LNCaP clone FGC (cell line): ENCODE data around the gene FREM2.

Experiments used
- DNase-seq: peaks from one replicate; pipeline ENCODE4 v3.0.0-alpha.2; 2011; ENCODE audit warnings: low read depth
- H3K4me3 ChIP-seq: 2 replicates; pipeline ENCODE4 v1.5.1; 2011; ENCODE audit warnings: mild to moderate bottlenecking, low read depth, low read length, control low read depth
- CTCF ChIP-seq: IDR thresholded peaks from 2 replicates; pipeline ENCODE4 v1.5.1; 2012; ENCODE audit warnings: mild to moderate bottlenecking; ENCODE audit not compliant: control insufficient read depth, insufficient read depth; ENCODE audit errors: extremely low read depth

The FREM2 gene

GRCh38 chr13:38697197-38697596 is 10.3 kb downstream of the FREM2 start:
- no peak overlapping the region for H3K4me3 ChIP-seq
- TF ChIP-seq CTCF = no peak
- no peak for DNase-seq

GRCh38 chr13:38697628-38698333 is 10.9 kb downstream of the FREM2 start:
- H3K4me3 ChIP-seq = no peak overlapping the region
- DNase-seq = no peak
- TF ChIP-seq CTCF = no peak

- TF ChIP-seq CTCF = no peak
- no peak overlapping the region for H3K4me3 ChIP-seq
- DNase-seq = no peak
These were observed 13.2 kb downstream of the FREM2 start for GRCh38 chr13:38700051-38700450.

- no peak for TF ChIP-seq CTCF
- DNase-seq = no peak
- no peak overlapping the region for H3K4me3 ChIP-seq
These were observed 15.8 kb downstream of the FREM2 start for GRCh38 chr13:38702669-38703068.

GRCh38 chr13:38703255-38703654 is 16.4 kb downstream of the FREM2 start:
- no peak overlapping the region for H3K4me3 ChIP-seq
- no peak for DNase-seq
- no peak for TF ChIP-seq CTCF

- no peak overlapping the region for H3K4me3 ChIP-seq
- TF ChIP-seq CTCF = no peak
- no peak for DNase-seq
These were observed 18.5 kb downstream of the FREM2 start for GRCh38 chr13:38705365-38705764.

GRCh38 chr13:38707460-38707859 is 20.6 kb downstream of the FREM2 start:
- no peak for DNase-seq
- no peak overlapping the region for H3K4me3 ChIP-seq
- no peak for TF ChIP-seq CTCF
